ENCODE measurements around the gene FCMR.

FCMR gene

DNA sequence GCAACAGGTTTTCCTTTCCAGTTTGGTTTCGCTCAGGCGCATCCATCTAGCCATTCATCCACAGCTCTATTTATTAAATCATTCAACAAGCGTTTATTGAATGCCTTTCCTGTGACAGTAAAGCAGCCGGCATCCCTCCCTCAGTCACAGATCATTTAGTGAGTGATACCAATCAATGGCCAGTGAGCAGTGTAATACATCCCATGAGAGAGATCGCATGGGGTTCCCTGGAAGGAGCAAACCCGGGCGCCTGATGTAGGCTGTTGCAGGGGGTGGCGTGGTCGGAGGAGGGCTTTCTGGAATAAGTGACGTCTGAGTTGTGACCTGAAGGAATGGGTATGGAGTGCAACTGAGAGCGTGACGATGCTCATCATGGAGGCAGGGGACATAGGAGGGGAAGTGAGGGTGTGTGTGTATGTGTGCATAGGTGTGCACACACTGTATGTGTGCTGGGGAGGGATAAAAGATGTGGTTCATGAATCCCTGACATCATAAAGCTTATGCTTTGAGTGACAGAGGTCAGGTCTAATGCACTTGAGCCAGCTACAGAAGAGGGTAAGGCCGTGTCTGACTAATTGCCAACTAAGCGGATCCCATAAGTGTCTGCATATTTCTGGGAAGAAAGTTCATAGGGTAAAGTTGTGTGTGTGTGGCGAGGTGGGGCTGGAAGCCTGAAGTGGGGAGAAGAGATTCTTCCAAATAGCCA, 6.6 kb downstream of the FCMR start:
- Histone ChIP-seq H3K4me3 (ENCODE audit: low read length, poor library complexity, severe bottlenecking) (no peak overlapping the region), H2AFZ (ENCODE audit: low read length) (no peak overlapping the region), H3K79me2 (ENCODE audit: insufficient read depth, low read length) (no peaks in the 10 kb centered on the region), H3K36me3 (ENCODE audit: insufficient read depth, low read length) (no peaks in the 10 kb centered on the region), H3K27me3 (ENCODE audit: insufficient read depth, low read length, poor library complexity, severe bottlenecking) (no peaks in the 10 kb centered on the region), H4K20me1 (ENCODE audit: insufficient read depth, low read length, poor library complexity, severe bottlenecking) (no peaks in the 10 kb centered on the region), H3K4me2 (ENCODE audit: low read depth, low read length, poor library complexity, severe bottlenecking) (no peak overlapping the region), H3F3A (ENCODE audit: low read depth) (no peaks in the 10 kb centered on the region), H3K9me2 (replicated peaks; ENCODE audit: low read depth, low read length) (no peaks in the 10 kb centered on the region), H3K9ac (ENCODE audit: low read depth, low read length, poor library complexity, severe bottlenecking) (no peak overlapping the region), H3K9me3 (ENCODE audit: insufficient read depth, low read depth, low read length) (no peaks in the 10 kb centered on the region), H3K4me1 (ENCODE audit: insufficient read depth, low read length, poor library complexity, severe bottlenecking) (no peaks in the 10 kb centered on the region)
- no peak for TF ChIP-seq EZH2phosphoT487 (IDR thresholded peaks at IDR 0.05; ENCODE audit: borderline replicate concordance)
- TF ChIP-seq, protein P1, sequence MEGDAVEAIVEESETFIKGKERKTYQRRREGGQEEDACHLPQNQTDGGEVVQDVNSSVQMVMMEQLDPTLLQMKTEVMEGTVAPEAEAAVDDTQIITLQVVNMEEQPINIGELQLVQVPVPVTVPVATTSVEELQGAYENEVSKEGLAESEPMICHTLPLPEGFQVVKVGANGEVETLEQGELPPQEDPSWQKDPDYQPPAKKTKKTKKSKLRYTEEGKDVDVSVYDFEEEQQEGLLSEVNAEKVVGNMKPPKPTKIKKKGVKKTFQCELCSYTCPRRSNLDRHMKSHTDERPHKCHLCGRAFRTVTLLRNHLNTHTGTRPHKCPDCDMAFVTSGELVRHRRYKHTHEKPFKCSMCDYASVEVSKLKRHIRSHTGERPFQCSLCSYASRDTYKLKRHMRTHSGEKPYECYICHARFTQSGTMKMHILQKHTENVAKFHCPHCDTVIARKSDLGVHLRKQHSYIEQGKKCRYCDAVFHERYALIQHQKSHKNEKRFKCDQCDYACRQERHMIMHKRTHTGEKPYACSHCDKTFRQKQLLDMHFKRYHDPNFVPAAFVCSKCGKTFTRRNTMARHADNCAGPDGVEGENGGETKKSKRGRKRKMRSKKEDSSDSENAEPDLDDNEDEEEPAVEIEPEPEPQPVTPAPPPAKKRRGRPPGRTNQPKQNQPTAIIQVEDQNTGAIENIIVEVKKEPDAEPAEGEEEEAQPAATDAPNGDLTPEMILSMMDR (conservative IDR thresholded peaks at IDR 0.05; ENCODE audit: low read length): no peak

DNA sequence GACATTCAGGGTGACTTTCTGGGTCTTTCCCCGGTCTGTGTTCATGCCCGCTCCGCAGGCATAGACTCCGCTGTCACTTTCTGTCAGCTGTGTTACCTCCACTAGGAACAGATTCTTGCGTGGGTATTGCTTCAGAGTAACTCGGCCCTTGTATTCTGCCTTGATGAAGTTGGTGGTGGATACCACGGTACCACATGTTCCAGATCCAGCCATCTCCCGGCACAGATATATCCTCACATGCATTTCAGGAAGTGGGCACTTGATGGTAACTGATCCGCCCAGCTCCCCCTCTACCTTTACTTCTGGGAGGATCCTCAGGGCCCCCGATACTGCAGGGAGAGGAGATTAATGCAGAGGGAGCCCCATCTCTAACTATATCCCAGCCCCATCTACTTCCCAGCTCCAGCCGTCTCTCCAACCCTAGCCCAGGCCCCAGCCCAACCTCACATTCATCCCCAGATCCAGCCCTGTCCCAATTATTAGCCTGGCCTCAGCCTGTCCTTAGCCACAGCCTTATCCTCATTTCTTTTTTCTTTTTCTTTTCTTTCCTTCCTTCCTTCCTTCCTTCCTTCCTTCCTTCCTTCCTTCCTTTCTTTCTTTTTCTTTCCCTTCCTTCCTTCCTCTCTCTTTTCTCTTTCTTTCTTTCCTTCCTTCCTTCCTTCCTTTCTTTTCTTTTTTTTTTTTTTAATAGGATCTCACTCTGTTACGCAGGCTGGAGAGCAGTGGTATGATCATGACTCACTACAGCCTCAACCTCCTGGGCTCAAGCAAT, 7.8 kb downstream of the FCMR start:
- Histone ChIP-seq H3K4me3 (ENCODE audit: low read length, poor library complexity, severe bottlenecking) (no peak overlapping the region), H3K79me2 (ENCODE audit: insufficient read depth, low read length) (no peaks in the 10 kb centered on the region), H3K36me3 (ENCODE audit: insufficient read depth, low read length) (no peaks in the 10 kb centered on the region), H3K9me3 (ENCODE audit: insufficient read depth, low read depth, low read length) (no peaks in the 10 kb centered on the region), H2AFZ (ENCODE audit: low read length) (no peak overlapping the region), H3K27me3 (ENCODE audit: insufficient read depth, low read length, poor library complexity, severe bottlenecking) (peaks cover 12% of the 10 kb centered on the region), H3K9ac (ENCODE audit: low read depth, low read length, poor library complexity, severe bottlenecking) (no peak overlapping the region), H3K9me2 (replicated peaks; ENCODE audit: low read depth, low read length) (no peaks in the 10 kb centered on the region), H4K20me1 (ENCODE audit: insufficient read depth, low read length, poor library complexity, severe bottlenecking) (no peaks in the 10 kb centered on the region), H3K4me2 (ENCODE audit: low read depth, low read length, poor library complexity, severe bottlenecking) (no peak overlapping the region), H3F3A (ENCODE audit: low read depth) (no peaks in the 10 kb centered on the region), H3K4me1 (ENCODE audit: insufficient read depth, low read length, poor library complexity, severe bottlenecking) (no peaks in the 10 kb centered on the region)
- TF ChIP-seq, protein P1 (conservative IDR thresholded peaks at IDR 0.05; ENCODE audit: low read length): no peak
- no peak for TF ChIP-seq EZH2phosphoT487 (IDR thresholded peaks at IDR 0.05; ENCODE audit: borderline replicate concordance)

DNA sequence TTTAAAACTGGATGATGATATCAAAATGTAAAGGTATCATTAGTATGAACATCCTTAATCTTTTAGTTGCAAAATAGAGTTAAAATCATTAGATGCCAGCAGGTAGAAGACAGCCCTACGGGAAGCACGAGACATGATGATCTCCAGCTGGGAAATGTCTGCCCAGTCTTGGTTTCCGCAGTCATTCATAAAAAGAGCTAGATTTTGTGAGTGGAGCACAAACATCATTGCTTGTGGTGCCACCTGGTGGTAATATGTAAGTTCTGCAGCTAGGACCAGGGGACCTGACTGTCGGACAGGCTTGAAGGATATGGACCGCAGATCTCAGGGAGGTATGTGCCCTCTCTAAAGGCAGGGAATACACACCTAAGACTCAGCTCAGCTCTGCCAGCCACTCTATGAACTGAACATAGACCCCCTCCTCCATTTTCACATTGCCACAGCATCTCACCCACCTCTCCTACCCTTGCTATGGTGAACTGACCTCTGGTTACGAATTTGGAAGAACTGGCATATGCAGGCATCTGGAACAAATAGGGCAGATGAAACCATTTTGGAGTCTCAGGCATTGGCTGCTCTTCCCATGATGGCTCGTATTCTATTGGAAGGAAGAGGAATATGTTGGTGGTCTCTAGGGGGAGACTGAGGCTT, 9.2 kb downstream of the FCMR start:
- Histone ChIP-seq H2AFZ (ENCODE audit: low read length) (no peak overlapping the region), H3K9me3 (ENCODE audit: insufficient read depth, low read depth, low read length) (no peaks in the 10 kb centered on the region), H4K20me1 (ENCODE audit: insufficient read depth, low read length, poor library complexity, severe bottlenecking) (no peaks in the 10 kb centered on the region), H3K4me3 (ENCODE audit: low read length, poor library complexity, severe bottlenecking) (no peak overlapping the region), H3K9me2 (replicated peaks; ENCODE audit: low read depth, low read length) (no peaks in the 10 kb centered on the region), H3K4me2 (ENCODE audit: low read depth, low read length, poor library complexity, severe bottlenecking) (no peak overlapping the region), H3K9ac (ENCODE audit: low read depth, low read length, poor library complexity, severe bottlenecking) (no peak overlapping the region), H3K27me3 (ENCODE audit: insufficient read depth, low read length, poor library complexity, severe bottlenecking) (peaks cover 21% of the 10 kb centered on the region), H3F3A (ENCODE audit: low read depth) (no peaks in the 10 kb centered on the region), H3K4me1 (ENCODE audit: insufficient read depth, low read length, poor library complexity, severe bottlenecking) (no peaks in the 10 kb centered on the region), H3K36me3 (ENCODE audit: insufficient read depth, low read length) (no peaks in the 10 kb centered on the region), H3K79me2 (ENCODE audit: insufficient read depth, low read length) (no peaks in the 10 kb centered on the region)
- TF ChIP-seq, protein P1 (conservative IDR thresholded peaks at IDR 0.05; ENCODE audit: low read length): peak; percentile 84
- TF ChIP-seq EZH2phosphoT487 (IDR thresholded peaks at IDR 0.05; ENCODE audit: borderline replicate concordance): no peak

Measured in Loucy (cell line).